ENCODE data around the gene AUNIP.
"Not testable (repeated sequence)": the region's sequence is repeated elsewhere in the genome, so short reads cannot be mapped to it uniquely, and the experiment has no call there.

Gene AUNIP

DNA sequence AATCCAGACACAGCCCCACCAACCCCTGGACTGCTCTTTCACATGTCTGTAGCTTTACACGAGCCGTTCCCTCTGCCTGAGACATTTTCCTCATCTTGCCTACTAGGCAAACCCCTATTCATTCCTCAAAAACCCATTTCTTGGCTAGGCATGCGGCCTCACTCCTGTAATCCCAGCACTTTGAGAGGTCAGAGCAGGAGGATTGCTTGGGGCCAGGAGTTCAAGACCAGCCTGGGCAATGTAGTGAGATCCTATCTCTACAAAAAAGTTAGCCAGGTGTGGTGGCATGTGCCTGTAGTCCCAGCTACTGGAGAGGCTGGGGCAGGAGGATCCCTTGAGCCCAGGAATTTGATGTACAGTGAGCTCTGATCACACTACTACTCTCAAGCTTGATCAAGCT, 5.2 kb upstream of the AUNIP start:
- no peak for DNase-seq (ENCODE audit: low read depth)

DNA sequence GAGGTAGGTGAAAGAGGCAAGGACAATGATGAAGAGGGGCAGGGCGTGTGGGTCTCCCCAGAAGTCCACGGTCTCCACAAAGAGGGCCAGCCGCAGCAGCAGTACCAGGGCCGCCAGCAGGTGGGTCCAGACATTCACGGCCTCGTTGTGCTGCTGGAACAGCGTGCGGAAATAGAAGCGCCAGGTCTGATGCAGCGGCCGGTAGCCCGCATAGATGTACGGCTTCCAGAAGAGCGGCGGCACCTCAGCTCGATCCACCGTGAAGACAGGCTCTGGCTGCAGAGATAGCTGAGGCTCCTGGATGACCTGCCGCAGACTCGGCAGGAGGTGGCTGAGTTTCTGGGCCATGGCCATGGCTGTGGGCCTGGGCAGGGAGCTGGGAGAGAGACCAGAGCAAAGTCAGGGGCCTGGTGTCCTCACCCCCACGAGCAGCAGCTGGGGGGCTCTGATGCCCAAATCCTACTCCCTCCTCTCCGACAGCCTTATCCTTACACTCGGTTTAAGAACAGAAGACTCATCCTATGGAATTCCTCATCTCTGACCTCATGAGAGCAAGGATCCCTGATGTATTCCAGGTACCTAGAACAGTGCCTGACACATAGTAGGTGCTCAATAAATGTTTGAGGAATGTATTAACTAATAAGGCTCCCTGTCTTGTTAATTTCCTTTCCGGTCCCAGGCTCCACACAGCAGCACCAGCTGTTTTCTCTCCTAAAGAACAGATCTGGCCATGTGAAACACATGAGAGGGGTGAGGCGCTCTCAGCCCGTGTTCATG, 4.4 kb upstream of the AUNIP start:
- DNase-seq (ENCODE audit: low read depth), result no peak

DNA sequence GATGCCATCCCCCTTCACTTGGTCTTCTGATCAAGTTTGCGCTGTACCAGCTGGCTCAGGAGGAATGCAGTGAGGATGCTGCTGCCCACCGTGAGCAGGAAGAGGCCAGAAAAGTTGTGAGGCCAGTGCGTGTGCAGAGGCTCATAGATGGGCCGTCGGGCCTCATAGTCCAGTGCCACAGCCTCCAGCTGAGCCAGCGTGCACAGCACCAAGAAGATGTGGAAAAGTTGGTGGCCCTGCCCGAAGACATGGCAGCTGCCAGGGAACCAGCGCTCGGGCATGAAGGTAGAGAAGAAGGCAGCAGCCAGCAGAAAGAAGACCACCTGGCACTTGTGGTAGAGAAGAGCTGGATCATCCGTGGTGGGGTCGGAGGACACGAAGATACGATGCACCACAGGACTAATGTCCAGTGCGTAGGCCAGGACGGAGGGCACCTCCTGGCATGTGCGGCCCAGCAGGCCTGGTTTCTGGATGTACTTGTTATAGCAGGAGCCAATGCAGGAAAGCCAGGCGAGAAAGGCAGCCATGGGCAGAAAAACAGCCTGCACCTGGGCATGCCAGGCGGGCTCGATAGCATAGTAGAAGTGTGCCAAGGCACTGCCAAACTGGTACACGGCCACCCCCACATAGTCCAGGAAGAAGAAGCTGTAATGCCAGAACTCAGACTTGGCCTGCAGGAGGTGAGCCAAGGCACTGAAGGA, 3.7 kb upstream of the AUNIP start:
- DNase-seq (ENCODE audit: low read depth), result no peak

DNA sequence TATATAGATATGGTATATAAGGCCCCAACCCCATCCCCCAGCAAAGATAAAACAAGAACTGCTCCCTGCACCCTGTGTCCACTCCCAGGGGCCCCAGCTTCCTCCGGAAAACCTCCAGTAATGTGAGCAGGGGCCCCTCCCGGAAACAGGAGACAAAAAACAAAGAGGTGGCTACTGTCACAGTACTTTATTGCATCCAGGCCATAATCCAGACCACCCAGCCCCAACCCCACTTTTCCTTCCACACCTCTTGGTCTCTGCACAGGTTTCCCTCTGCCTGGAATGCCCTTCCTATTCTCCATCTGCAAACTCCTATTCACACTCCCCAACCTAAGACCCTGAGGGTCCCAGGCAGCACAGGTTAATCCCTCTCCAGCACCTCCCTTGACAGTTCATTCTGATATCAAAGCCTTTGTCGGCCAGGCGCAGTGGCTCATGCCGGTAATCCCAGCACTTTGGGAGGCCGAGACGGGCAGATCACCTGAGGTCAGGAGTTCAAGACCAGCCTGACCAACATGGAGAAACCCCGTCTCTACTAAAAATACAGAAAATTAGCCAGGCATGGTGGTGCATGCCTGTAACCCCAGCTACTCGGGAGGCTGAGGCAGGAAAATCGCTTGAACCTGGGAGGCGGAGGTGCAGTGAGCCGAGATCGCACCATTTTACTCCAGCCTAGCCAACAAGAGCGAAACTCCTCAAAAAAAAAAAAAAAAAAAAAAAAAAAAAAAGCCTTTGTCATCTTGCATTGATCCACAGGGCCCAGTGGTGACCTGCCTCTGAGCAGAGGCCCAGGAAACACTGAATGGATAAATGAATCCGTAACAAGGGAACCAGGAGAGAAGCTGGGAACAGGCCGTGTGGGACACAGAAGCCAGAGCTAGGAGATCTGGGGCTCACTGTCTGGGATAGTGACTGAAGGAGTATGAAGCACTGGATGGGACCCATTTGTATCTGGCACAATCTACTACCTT, 2.3 kb upstream of the AUNIP start:
- no peak for DNase-seq (ENCODE audit: low read depth)

DNA sequence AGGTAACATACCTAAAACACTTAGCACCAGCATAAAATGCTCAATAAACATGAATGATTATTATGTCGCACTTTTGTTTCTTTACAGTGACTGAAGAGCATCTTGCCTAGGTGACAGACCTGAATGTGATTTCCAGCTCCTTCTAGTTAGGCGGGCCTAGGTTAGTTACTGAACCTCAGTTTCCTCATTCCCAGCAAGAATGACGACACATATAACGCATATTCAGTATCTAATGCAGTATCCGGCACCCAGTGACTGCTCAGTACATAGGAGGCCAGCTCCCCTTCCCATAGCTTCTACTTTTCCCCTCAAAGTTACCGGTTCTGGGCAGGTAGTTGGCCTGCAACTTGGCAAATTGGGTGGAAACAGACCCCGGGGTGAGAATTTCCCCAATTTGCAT, 763 bp downstream of the AUNIP start:
- no peak for DNase-seq (ENCODE audit: low read depth)

DNA sequence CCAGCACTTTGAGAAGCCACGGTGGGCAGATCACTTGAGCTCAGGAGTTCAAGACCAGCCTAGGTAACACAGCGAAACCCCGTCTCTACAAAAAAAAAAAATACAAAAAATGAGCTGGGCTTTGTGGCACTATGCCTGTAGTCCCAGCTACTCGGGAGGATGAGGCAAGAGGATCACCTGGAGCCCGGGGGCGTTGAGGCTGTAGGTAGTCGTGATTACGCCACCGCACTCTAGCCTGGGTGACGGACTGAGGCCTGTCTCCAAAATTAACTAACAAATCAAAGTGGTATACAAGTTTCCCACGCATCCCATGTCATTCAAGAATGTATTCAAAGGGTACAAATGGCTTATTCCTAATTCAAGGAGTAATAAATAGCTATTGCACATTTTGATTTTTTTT, 2.4 kb downstream of the AUNIP start:
- no peak for DNase-seq (ENCODE audit: low read depth)

DNA sequence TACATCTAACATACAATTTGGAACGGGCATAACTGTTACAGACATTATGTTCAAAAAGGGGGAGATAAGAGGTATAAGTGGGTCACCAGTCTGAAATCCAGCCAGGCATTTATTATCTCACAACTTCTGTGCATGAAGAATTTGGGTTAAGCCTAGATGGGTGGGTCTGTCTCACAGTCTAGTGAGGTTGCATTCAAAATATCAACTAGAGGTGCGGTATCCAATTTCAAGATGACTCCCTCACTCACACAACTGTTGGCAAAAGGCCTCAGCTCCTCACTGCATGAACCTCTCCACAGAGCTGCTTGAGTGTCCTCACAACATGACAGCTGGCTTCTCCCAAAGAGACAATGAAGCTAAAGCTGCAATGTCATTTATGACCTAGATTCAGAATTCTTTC, 4.7 kb downstream of the AUNIP start:
- DNase-seq (ENCODE audit: low read depth), result no peak

DNA sequence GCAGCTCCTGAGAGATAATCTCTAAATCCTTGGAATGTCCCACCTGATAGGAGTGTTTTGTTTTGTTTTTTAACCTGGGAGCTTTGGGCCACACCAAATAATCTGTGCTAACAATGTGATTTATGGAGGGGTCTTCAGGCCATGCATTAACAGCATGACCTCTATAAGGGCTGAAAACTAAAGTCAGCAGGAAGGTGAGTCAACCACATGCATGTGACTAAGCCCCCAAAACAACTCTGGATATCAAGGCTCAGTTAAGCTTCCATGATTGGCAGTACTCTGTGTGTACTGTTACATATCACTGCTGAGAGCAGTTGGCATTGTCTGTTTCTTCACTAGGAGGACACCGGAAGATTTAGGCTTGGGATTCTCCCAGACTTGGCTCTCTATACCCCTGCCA, 10.7 kb downstream of the AUNIP start:
- DNase-seq (ENCODE audit: low read depth), result no peak

DNA sequence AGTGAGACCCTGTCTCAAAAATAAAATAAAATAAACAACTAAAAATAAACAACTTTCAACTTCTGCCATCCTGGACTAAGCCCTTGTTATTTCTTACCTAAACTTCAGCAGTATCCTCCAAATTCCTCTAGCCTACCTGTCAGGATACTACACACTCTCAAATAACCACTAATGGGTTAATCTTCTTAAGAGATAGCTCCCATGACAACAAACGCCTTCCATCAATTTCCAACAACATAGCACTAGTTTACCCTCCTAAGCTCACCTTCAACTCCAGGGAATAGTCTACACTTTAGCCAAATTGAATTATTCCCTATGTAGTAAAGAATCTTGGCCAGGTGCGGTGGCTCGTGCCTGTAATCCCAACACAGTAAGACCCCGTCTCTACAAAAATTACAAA, 11.3 kb downstream of the AUNIP start:
- no peak for DNase-seq (ENCODE audit: low read depth)

DNA sequence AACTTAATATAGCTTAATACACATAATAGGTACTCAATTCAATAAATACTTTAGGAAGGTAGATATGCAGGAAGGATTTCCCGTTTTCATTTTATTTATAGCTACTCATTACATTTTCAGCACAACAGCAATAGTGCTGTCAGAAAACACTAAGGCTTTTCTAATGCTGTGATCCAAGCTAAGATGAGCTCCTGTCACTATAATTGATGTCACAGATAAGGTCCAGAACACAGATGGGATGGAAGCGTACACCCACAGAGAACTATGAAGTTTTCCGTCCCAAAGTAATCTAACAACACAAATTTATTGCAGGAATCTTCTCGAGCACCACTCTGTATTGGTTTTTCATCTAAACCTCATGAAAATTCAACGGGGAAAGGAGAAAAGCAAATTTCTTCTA, 13.6 kb downstream of the AUNIP start:
- DNase-seq (ENCODE audit: low read depth), result no peak

DNA sequence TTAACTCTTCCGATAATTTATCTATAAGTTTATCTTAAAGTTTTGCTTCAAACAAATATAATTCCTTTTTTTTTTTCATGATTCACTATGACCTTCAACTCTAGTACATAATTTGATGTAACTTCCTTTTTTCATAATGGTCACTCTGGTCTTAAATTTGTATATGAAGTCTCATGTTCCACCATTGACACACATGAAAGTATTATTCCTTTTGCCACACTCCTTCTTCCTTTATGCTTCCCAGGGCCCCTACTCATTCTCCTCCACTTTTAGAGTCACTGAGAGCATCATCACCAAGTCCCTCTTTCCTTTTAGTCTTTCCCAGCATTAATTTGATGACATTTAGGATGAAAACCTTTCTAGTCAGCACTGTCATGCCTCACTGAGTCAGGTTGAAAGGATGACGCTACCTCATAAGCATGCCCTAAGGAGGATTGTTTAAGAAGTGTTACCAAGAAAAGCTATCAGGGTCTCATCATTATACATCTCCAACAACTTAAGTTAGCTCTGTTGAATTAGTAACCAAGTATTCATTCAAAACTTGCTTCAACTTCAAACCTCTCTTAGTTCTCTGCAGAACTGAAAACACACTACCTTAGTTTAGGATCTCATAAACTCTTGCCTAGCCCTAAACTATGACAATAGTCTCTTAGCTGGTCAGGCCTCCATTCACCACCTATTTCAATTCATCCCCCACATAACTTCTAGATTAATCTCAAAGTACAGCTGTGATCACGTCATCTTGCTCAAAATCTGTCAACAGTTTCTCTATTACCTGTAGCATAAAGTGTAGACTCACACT, 14.5 kb downstream of the AUNIP start:
- DNase-seq (ENCODE audit: low read depth), result no peak

DNA sequence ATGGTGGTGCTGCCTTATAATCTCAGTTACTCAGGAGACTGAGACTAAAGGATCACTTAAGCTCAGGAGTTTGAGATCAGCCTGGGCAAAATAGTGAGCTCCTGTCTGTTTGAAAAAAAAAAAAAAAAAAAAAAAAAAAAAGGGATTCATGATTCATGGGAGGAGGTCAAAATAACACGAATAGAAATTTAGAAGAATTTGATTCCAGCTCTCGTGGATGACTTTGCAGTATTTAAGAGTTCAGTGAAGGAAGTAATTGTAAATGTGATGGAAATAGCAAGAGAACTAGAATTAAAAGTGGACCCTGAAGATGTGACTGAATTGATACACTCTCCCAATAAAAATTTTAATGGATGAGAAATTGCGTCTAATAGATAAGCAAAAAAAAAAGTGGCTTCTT, 15.8 kb downstream of the AUNIP start:
- no peak for DNase-seq (ENCODE audit: low read depth)

DNA sequence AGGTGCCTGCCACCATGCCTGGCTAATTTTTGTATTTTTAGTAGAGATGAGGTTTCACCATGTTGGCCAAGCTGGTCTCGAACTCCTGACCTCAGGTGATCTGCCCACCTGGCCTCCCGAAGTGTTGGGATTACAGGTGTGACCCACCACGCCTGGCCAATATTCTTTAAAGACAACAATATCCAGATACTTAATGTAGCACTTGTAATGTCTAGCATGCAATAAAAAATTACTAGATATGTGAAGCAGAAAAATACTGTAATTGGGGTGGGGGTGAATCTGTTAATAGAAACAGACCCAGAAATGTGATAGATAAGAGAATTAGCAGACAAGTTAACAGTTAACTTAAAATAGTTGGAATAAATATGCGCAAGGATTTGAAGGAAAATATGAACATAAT, 19.4 kb downstream of the AUNIP start:
- DNase-seq (ENCODE audit: low read depth), result not testable (repeated sequence)

DNA sequence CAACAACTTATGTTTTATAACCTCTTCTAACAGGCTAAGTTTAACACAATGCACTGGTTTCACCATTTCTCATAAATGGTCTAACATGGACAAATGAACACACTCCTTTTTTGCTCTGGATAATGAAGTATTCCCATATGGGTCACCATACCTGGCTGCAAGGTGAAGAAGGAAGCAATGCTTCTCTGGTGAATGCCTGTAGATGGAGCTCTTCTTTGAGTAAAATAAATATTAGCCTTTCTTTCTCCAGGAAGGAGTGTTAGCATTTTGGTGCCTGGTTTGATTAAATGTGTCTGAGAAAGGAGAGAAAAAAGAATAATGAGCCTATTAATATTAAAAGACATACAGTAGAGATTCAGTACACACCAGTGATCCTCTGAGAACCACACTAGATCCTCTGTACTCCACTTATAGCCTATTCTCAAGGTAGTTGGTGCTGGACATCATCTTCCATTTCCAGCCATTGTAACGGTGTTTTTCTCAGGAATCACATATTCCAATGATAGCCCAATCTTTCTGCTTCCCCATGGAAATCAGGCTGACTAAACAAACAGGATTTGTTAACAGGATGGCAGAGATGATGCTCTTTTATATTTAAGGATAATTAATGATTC, 21.9 kb downstream of the AUNIP start:
- no peak for DNase-seq (ENCODE audit: low read depth)

DNA sequence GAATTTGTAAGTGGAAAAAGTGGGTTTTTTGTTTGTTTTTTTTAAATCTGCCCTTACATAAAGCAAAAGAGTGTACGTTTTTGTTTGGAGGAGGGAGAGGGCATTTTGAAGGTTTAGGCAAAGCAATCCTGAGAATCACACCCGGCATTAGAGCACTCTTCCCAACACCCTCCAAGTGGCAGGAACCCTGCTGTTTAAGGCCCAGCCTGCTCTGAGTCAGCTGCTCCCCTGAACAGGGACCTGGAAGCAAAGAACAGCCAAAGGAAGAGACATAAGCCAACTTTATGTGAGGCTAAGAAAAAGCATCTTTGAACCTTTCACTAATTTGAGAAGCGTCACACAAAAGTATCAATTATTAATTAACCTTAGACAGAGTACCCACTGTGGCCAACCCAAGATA, 22.6 kb downstream of the AUNIP start:
- no peak for DNase-seq (ENCODE audit: low read depth)

DNA sequence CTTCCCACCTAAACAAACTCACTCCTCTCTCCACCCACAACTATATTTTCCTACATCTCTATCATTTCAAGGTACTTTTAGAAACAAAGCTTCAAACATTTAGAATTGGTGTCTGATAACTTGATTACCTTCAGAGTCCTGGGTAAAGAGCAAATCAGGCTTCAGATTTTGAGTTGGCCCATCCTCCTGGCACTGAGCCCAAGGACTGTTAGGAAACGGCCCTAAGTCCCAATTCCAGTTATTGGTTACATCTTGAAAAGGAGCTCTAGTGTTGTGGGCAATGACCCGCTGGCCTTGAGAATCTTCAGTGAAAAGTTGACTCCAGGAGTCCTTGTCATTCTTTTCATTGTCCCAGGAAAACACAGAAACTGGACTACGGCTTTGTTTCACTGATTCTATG, 24.4 kb downstream of the AUNIP start:
- DNase-seq (ENCODE audit: low read depth), result no peak

DNA sequence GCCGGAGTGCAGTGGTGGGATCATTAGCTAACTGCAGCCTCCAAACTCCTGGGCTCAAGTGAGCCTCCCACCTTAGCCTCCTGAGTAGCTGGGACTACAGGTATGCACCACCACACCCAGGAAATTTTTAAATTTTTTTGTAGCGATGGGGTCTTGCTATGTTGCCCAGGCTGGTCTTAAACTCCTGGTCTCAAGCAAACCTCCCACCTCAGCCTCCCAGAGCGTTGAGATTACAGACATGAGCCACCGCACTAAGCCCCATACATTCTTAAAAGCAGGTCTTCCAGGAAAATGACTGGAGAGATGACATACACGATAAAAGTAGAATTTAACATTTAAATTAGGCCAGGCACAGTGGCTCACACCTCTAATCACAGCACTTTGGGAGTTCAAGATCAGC, 26.1 kb downstream of the AUNIP start:
- no peak for DNase-seq (ENCODE audit: low read depth)

DNA sequence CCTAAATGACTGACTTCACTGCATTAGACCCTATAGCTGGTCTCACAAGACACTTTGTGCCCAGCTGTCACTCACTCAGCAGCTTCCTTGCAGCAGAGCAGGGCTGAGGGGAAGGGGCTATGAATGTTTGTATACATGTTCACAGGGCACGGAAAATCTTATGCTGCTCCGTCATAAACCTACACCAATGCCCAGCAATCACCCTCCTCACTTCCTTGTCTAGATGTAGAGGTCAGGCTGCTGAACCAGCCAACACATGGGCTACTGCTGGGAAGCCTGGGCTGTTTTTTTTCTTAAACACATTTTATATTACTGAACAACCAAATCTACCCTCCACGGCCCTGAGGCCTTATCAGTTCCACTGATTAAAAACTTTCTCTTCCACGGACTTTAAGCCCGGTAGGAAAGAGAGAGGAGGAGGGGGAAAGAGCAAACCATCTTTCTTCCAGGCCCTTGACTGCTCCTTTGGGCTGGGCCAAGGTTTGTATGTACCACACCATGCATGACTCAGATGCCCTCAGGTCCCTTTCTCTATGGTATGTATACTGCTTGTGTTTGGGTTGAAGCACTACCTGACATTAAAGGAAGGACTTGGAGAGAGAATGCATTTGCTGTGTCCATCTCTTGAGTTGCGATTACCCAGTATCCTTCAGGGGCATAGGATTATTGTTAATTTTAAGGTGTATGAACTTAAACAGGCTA, 26.8 kb downstream of the AUNIP start:
- no peak for DNase-seq (ENCODE audit: low read depth)

DNA sequence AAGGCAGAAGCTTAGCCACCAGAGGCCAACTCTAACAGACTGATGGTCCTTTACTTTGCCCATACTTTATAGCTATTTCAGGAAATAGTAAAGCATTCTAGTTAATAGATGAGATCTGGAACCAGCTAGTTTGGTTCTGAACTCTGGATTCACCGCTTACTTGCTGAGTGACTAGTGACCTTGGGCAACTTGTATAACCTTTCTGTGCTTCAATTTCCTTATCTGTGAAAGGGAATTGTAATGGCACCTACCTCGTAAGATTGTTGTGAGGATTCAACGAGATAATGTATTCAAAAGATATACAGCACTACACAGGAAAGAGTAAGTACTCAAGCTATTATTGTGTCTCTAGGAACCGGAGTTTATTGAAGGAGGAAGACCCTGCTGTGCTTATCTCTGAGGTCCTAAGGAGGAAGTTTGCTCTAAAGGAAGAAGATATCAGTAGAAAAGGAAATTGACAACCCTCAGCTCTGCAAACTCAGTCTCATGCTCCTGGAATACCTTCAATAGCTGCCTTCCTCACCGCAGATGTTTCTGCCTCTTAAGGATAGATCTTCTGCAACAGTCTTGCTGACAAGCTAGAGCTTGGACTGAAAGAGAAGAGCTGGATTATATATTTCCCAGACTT, 27.6 kb downstream of the AUNIP start:
- no peak for DNase-seq (ENCODE audit: low read depth)

DNA sequence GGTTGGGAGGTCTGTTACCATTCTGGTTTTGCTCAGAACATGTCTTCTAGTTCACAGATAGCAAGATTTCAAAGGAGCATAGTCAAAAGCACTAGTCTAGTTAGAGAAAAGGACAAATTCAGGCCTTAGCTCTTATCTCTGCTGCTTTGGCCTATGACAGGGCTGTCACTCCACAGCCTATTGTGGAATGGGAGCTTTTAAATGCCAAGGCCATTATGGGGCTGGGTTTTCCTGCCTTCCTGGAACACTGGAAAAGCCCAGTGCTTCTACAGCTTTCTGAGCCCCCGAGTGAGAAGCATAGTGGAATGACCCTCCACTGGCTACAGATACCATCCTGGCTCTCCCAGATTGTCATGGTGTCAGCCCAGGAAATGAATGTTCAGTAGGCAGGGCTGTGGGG, 30.2 kb downstream of the AUNIP start:
- DNase-seq (ENCODE audit: low read depth), result no peak
